Body of pancreas (tissue), 4 donors: ENCODE measurements around the gene CCDC110.

Experiments used
- POLR2A ChIP-seq, 3 donors: fragments of 450-650 bp; IDR thresholded peaks; one replicate each; pipeline ENCODE4 v1.6.1; 2016; ENCODE audit warnings: antibody characterized with exemption in 3 of 3, mild to moderate bottlenecking in 2 of 3
- TF ChIP-seq, protein P1 (sequence below), 7 experiments: fragments of 450-650 bp in 4 of 7; fragments of 200-600 bp in 3 of 7; sonication (generic) in 3 of 7; IDR thresholded peaks; one replicate each; pipeline ENCODE4 v1.5.1; 2016 to 2019; ENCODE audit warnings: antibody characterized with exemption in 7 of 7

DNA sequence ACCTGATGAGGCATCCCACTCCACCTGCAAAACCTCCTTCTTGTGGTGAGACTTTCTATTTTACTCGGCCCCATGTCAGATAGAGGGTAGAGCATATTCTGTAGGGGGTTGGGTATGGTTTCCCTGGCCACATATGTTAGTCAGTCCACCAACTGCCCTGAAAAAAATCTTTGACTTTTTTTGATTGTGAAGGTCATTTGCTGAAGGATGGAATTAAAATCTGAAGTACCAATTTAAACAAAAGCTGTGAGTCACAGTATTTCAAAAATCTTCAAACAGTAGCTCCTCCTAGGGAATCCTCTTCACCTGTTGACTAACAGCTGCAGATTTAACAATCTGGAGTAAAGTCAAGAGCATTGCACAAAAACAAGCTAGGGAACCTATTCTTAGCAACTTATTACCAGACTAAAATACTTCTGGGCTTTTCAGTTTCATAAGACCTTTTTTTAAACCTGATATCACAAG is 8.0 kb upstream of the CCDC110 start:
- TF ChIP-seq, protein P1, sequence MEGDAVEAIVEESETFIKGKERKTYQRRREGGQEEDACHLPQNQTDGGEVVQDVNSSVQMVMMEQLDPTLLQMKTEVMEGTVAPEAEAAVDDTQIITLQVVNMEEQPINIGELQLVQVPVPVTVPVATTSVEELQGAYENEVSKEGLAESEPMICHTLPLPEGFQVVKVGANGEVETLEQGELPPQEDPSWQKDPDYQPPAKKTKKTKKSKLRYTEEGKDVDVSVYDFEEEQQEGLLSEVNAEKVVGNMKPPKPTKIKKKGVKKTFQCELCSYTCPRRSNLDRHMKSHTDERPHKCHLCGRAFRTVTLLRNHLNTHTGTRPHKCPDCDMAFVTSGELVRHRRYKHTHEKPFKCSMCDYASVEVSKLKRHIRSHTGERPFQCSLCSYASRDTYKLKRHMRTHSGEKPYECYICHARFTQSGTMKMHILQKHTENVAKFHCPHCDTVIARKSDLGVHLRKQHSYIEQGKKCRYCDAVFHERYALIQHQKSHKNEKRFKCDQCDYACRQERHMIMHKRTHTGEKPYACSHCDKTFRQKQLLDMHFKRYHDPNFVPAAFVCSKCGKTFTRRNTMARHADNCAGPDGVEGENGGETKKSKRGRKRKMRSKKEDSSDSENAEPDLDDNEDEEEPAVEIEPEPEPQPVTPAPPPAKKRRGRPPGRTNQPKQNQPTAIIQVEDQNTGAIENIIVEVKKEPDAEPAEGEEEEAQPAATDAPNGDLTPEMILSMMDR (IDR thresholded peaks at IDR 0.05), result no peak
- TF ChIP-seq POLR2A (IDR thresholded peaks at IDR 0.05), result no peak
